ENCODE measurements around the gene GATA2.

DNA sequence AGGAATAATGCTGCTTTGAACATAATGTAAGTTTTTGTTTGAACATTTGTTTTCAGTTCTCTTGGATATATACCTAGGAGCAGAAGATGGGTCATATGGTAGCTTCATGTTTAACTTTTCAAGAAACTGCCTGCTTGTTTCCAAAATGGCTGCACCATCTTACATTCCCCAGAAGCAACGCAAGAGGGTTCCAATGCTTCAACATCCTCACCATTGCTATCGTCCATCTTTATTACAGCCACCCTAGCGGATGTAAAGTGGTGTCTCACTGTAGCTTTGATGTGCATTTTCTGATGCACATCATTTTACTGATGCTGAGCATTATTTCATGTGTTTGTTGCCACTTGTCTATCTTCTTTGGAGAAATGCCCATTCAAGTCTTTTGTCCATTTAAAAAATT is 46.4 kb upstream of the GATA2 start:
- TF ChIP-seq ZBTB7A (IDR thresholded peaks at IDR 0.05; ENCODE audit: low read depth), result no peak
- no peak for TF ChIP-seq TAF1 (IDR thresholded peaks at IDR 0.05; ENCODE audit: low read depth)
- no peak for TF ChIP-seq EP300 (IDR thresholded peaks at IDR 0.05; ENCODE audit: borderline replicate concordance)
- TF ChIP-seq, protein P1, sequence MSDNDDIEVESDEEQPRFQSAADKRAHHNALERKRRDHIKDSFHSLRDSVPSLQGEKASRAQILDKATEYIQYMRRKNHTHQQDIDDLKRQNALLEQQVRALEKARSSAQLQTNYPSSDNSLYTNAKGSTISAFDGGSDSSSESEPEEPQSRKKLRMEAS (IDR thresholded peaks at IDR 0.05), result no peak
- TF ChIP-seq EGR1 (IDR thresholded peaks at IDR 0.05), result no peak
- no peak for TF ChIP-seq RAD21 (IDR thresholded peaks at IDR 0.05; ENCODE audit: low read depth)
- no peak for TF ChIP-seq YY1 (IDR thresholded peaks at IDR 0.05; ENCODE audit: low read depth)
- no peak for TF ChIP-seq FOXM1 (IDR thresholded peaks at IDR 0.05; ENCODE audit: borderline replicate concordance, low read depth)
